Epithelial cell of esophagus (primary cell): Measurements from ENCODE around the gene FYB1.
A peak's percentile ranks its signal among the peaks of the same experiment; 100 is the strongest.

Source experiments
- DNase-seq: peaks from one replicate; pipeline ENCODE4 v3.0.0; 2010; ENCODE audit warnings: low read depth
- H3K4me3 ChIP-seq: 2 replicates; pipeline ENCODE4 v1.5.1; 2011; ENCODE audit warnings: mild to moderate bottlenecking, low read length, control low read depth
- TF ChIP-seq, protein P1 (sequence below): IDR thresholded peaks from 2 replicates; pipeline ENCODE4 v1.5.1; 2011; ENCODE audit warnings: low read depth, mild to moderate bottlenecking, low read length, control low read depth, inconsistent platforms; ENCODE audit not compliant: insufficient read depth; ENCODE audit errors: missing control alignments

Gene FYB1

DNA sequence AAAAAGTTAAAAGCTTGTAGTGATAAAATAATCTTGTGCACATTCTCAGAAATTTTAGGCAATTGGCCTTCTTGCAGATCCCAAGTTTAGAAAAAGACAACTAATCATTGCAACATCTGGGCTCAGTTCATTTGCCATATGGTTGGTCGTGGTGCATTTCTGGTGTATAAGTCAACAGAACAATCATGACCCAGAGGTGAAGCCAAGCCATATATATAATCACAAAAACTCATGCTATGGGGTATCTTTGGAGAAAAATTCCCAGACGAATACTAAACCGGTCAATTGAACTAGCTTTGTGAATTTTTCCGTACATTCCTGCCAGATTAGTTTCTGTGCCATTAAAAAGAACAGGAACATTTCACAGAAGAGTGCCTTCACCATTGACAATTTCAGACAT lies 50.3 kb downstream of the FYB1 start:
- no peak overlapping the region for H3K4me3 ChIP-seq
- DNase-seq: no peak
- TF ChIP-seq, protein P1, sequence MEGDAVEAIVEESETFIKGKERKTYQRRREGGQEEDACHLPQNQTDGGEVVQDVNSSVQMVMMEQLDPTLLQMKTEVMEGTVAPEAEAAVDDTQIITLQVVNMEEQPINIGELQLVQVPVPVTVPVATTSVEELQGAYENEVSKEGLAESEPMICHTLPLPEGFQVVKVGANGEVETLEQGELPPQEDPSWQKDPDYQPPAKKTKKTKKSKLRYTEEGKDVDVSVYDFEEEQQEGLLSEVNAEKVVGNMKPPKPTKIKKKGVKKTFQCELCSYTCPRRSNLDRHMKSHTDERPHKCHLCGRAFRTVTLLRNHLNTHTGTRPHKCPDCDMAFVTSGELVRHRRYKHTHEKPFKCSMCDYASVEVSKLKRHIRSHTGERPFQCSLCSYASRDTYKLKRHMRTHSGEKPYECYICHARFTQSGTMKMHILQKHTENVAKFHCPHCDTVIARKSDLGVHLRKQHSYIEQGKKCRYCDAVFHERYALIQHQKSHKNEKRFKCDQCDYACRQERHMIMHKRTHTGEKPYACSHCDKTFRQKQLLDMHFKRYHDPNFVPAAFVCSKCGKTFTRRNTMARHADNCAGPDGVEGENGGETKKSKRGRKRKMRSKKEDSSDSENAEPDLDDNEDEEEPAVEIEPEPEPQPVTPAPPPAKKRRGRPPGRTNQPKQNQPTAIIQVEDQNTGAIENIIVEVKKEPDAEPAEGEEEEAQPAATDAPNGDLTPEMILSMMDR: no peak

DNA sequence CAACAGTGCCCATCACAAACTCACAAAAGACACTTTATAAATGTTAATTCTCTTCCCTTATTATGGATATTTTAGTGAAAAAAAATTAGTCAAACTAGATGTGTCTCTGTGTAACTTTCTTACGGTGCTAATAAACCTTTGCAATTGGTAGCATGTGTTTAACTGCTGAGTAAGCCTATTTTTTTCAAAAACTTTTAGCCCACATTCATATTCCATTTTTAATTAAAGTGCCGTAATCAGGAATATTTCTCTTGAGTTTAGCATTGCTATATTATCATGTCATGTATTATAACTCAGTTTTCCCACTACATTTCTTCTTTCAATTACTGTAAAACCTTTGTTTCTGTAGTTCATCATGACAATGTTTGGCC lies 51.4 kb downstream of the FYB1 start:
- H3K4me3 ChIP-seq: no peak overlapping the region
- TF ChIP-seq, protein P1: no peak
- no peak for DNase-seq

DNA sequence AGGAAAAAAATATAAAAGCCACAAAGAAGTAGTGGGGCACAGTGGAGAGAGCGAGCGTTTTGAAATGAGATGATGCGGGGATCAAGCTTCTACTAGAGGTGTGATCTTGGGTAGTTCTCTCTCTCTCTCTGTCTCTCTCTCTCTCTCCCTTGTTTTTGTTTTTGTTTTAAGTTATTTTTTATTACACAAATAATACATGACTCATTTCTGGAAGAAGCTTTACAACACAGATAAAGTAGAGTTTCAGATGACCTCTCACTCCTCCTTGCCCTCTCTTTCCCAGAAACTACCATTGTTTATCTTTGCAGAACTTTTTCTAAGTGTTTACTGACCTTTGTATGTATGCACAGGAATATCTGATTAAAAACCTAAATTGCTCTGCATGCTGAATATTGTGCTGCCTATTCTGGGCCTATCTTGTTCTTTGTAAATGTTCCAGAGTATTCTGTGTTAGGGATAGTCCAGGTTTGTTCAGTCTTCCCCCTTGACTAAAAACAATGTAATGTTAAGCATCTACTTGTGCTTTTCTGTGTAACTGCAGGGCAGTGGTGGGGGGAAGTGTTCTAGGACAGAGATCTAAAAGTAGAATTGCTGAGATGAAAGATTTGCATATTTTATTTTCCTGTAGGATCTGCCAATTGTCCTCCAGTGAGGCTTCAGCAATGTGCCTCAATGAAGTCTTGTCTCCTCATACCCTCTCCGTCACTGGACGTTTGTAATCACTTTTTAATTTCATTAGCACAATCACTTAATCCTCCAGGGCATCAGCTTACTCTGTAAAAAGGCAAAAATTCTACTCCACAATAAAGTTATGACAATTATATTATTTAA lies 52.0 kb downstream of the FYB1 start:
- DNase-seq: no peak
- TF ChIP-seq, protein P1: no peak
- no peak overlapping the region for H3K4me3 ChIP-seq

DNA sequence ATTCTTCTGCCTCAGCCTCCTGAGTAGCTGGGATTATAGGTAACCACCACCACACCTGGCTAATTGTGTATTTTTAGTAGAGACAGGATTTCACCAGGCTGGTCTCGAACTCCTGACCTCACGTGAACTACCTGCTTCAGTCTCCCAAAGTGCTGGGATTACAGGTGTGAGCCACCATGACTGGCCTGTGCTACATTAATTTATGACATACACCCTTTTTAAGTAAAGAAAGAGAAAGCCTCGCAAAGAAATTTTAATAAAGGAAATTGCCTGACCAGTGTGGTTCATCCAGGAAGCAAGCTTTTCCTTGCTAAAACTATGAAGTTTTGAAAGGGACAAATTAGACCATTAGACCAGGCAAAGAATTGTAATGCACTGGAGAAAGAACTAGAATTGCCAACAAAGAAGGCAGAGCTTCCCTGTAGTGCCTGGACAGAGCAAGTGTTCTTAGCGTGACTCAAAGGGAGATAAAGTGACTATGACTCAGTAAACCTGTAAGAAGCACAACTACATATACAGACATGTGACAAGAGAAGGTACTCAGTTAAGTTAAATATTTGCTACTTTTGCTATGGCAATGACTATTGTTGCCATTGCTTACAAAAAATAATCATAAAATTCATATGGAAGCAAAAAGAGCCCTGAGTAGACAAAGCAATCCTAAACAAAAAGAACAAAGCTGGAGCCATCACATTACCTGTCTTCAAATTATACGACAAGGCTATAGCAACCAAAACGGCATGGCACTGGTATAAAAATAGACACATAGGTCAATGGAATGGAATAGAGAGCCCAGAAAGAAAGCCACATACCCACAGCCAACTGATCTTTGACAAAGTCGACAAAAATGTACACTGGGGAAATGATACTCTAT lies 54.6 kb downstream of the FYB1 start:
- peak; percentile 68 for DNase-seq

DNA sequence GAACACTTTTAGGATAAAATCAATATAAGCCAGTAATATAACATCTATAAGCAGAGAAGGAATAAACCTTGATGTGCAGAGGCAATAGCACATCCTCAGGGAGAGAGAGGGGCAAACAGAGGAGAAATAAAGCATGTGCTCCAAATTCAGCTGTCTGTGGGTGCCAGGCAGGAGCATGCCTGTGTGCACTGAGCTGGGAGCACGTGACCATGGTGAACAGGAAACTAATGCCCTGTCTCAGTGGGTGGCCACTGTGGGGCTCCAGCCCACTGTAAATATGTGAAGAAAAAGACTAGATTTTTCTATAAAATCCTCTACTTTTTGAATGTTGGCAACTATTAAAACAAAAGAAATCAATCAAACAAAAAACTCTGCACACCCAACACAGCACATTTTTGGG lies 55.3 kb downstream of the FYB1 start:
- TF ChIP-seq, protein P1: no peak
- DNase-seq: no peak
- H3K4me3 ChIP-seq: no peak overlapping the region

More for the DNA sequence above, 54.6 kb downstream of the FYB1 start:
- TF ChIP-seq, protein P1: no peak
- no peak overlapping the region for H3K4me3 ChIP-seq

DNA sequence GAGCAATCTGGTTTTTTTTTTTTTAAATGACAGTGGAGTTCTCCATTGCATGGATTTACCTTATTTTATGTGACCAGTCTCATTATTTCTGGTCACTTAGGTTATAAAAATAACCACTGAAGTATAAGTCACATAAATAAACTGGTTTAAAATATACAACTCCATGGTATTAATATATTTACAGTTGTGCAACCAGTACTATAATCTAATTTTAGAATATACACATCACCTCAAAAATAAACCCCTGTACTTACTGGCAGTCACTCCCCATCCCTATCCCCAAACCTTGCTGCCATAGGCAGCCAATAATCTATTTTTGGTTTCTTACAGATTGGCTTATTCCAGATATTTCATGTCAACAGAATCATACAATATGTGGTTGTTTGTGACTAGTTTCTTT lies 57.8 kb downstream of the FYB1 start:
- TF ChIP-seq, protein P1: no peak
- no peak overlapping the region for H3K4me3 ChIP-seq
- DNase-seq: no peak
